ENCODE results near the gene SLC25A45.

SLC25A45 gene

GRCh38 chr11:65366340-65366773, 16.1 kb downstream of the SLC25A45 start:
- H3K4me3 ChIP-seq (ENCODE audit: low read length): no peak overlapping the region
- H3K36me3 ChIP-seq (replicated peaks; ENCODE audit: insufficient read depth, low read length): no peaks in the 10 kb centered on the region
- DNase-seq: peak; percentile 64
- no peak overlapping the region for H3K9ac ChIP-seq (ENCODE audit: low read length)
- peaks cover 19% of the 10 kb centered on the region for H3K4me1 ChIP-seq (ENCODE audit: low read length)
- no peaks in the 10 kb centered on the region for H4K20me1 ChIP-seq (ENCODE audit: insufficient read depth, low read length)
- H3K79me2 ChIP-seq (ENCODE audit: low read length): no peaks in the 10 kb centered on the region
- no peak overlapping the region for H3K4me2 ChIP-seq (ENCODE audit: low read depth, low read length)
- no peak for TF ChIP-seq EZH2phosphoT487 (IDR thresholded peaks at IDR 0.05; ENCODE audit: low read length)
- TF ChIP-seq CTCF (IDR thresholded peaks at IDR 0.05; ENCODE audit: low read length): peak; percentile 65
- H2AFZ ChIP-seq (ENCODE audit: low read length): peak overlapping the region; percentile 19; the same call in 1 of the 2 replicates
- H3F3A ChIP-seq (ENCODE audit: insufficient read depth, low read length): peaks cover 24% of the 10 kb centered on the region
- H3K27ac ChIP-seq (ENCODE audit: low read length): no peak overlapping the region
- no peaks in the 10 kb centered on the region for H3K27me3 ChIP-seq (replicated peaks; ENCODE audit: insufficient read depth, low read length)
- no peaks in the 10 kb centered on the region for H3K9me2 ChIP-seq (replicated peaks; ENCODE audit: insufficient read depth, low read length)
- H3K9me3 ChIP-seq (replicated peaks; ENCODE audit: insufficient read depth, low read length): no peaks in the 10 kb centered on the region

GRCh38 chr11:65363770-65364169, 18.7 kb downstream of the SLC25A45 start:
- no peak overlapping the region for H2AFZ ChIP-seq (ENCODE audit: low read length)
- H3K9ac ChIP-seq (ENCODE audit: low read length): no peak overlapping the region
- no peaks in the 10 kb centered on the region for H3K36me3 ChIP-seq (replicated peaks; ENCODE audit: insufficient read depth, low read length)
- H3K27me3 ChIP-seq (replicated peaks; ENCODE audit: insufficient read depth, low read length): no peaks in the 10 kb centered on the region
- TF ChIP-seq CTCF (IDR thresholded peaks at IDR 0.05; ENCODE audit: low read length): no peak
- TF ChIP-seq EZH2 (optimal IDR thresholded peaks at IDR 0.05; ENCODE audit: low read depth, low read length): no peak
- no peak for TF ChIP-seq EZH2phosphoT487 (IDR thresholded peaks at IDR 0.05; ENCODE audit: low read length)
- no peak overlapping the region for H3K27ac ChIP-seq (ENCODE audit: low read length)
- no peak overlapping the region for H3K4me3 ChIP-seq (ENCODE audit: low read length)
- peaks cover 24% of the 10 kb centered on the region for H3F3A ChIP-seq (ENCODE audit: insufficient read depth, low read length)
- H4K20me1 ChIP-seq (ENCODE audit: insufficient read depth, low read length): no peaks in the 10 kb centered on the region
- no peaks in the 10 kb centered on the region for H3K9me3 ChIP-seq (replicated peaks; ENCODE audit: insufficient read depth, low read length)
- H3K4me2 ChIP-seq (ENCODE audit: low read depth, low read length): no peak overlapping the region
- no peak for DNase-seq
- no peaks in the 10 kb centered on the region for H3K79me2 ChIP-seq (ENCODE audit: low read length)
- no peaks in the 10 kb centered on the region for H3K9me2 ChIP-seq (replicated peaks; ENCODE audit: insufficient read depth, low read length)
- peaks cover 19% of the 10 kb centered on the region for H3K4me1 ChIP-seq (ENCODE audit: low read length)

- Histone ChIP-seq H3K9me3 (replicated peaks; ENCODE audit: insufficient read depth, low read length) (no peaks in the 10 kb centered on the region), H3K4me3 (ENCODE audit: low read length) (0 out of 2 replicates have a peak overlapping the region, but pooled peaks have one; percentile 18), H3K79me2 (ENCODE audit: low read length) (no peaks in the 10 kb centered on the region), H3K36me3 (replicated peaks; ENCODE audit: insufficient read depth, low read length) (no peaks in the 10 kb centered on the region), H4K20me1 (ENCODE audit: insufficient read depth, low read length) (no peaks in the 10 kb centered on the region), H3F3A (ENCODE audit: insufficient read depth, low read length) (peaks cover 24% of the 10 kb centered on the region), H3K4me1 (ENCODE audit: low read length) (peaks cover 19% of the 10 kb centered on the region), H3K9ac (ENCODE audit: low read length) (peak overlapping the region; percentile 44; the same call in 1 of the 2 replicates), H3K9me2 (replicated peaks; ENCODE audit: insufficient read depth, low read length) (no peaks in the 10 kb centered on the region), H3K27ac (ENCODE audit: low read length) (peak overlapping the region; percentile 82; the same call in 1 of the 2 replicates), H3K4me2 (ENCODE audit: low read depth, low read length) (peak overlapping the region; percentile 48; the same call in 1 of the 2 replicates), H3K27me3 (replicated peaks; ENCODE audit: insufficient read depth, low read length) (no peaks in the 10 kb centered on the region), H2AFZ (ENCODE audit: low read length) (peak overlapping the region; percentile 61)
- TF ChIP-seq EZH2 (optimal IDR thresholded peaks at IDR 0.05; ENCODE audit: low read depth, low read length): no peak
- no peak for TF ChIP-seq CTCF (IDR thresholded peaks at IDR 0.05; ENCODE audit: low read length)
- no peak for TF ChIP-seq EZH2phosphoT487 (IDR thresholded peaks at IDR 0.05; ENCODE audit: low read length)
- no peak for DNase-seq
Observed at GRCh38 chr11:65362966-65363365, 19.5 kb downstream of the SLC25A45 start.

All from MM.1S (cell line).